SU-DHL-6 (cell line): ENCODE data around the gene KCNE4.

ENCODE experiments used
- CTCF ChIP-seq: fragments of 200-600 bp; sonication (generic); IDR thresholded peaks from one replicate; pipeline ENCODE4 v1.5.1; 2017; ENCODE audit warnings: antibody characterized with exemption, mild to moderate bottlenecking, low read length, moderate library complexity; ENCODE audit not compliant: insufficient read depth, poor library complexity, severe bottlenecking
- EZH2phosphoT487 ChIP-seq: fragments of 200-600 bp; sonication (generic), shearing (Covaris generic); conservative IDR thresholded peaks from 2 replicates; pipeline ENCODE4 v1.6.1; 2018; ENCODE audit warnings: mild to moderate bottlenecking, antibody characterized with exemption, low read length, moderate library complexity, mixed read lengths

- no peak for TF ChIP-seq CTCF
- TF ChIP-seq EZH2phosphoT487: no peak
Observed at GRCh38 chr2:223040527-223040926, 11.5 kb upstream of the KCNE4 start.
